Inferior parietal cortex (tissue), 1 donor: ENCODE measurements around the gene PI16.
A peak's percentile ranks its signal among the peaks of the same experiment; 100 is the strongest.

Experiments
- DNase-seq: peaks from one replicate; pipeline ENCODE4 v3.0.0-alpha.2; 2016; ENCODE audit errors: extremely low spot score

PI16 gene, protein sequence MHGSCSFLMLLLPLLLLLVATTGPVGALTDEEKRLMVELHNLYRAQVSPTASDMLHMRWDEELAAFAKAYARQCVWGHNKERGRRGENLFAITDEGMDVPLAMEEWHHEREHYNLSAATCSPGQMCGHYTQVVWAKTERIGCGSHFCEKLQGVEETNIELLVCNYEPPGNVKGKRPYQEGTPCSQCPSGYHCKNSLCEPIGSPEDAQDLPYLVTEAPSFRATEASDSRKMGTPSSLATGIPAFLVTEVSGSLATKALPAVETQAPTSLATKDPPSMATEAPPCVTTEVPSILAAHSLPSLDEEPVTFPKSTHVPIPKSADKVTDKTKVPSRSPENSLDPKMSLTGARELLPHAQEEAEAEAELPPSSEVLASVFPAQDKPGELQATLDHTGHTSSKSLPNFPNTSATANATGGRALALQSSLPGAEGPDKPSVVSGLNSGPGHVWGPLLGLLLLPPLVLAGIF

GRCh38 chr6:36954262-36954931 lies at the start of gene PI16:
Gene PI16 (plus strand): TSS chr6:36954738. CDS start chr6:36954761, 23 bp downstream.
- DNase-seq, result peak; percentile 31

DNA sequence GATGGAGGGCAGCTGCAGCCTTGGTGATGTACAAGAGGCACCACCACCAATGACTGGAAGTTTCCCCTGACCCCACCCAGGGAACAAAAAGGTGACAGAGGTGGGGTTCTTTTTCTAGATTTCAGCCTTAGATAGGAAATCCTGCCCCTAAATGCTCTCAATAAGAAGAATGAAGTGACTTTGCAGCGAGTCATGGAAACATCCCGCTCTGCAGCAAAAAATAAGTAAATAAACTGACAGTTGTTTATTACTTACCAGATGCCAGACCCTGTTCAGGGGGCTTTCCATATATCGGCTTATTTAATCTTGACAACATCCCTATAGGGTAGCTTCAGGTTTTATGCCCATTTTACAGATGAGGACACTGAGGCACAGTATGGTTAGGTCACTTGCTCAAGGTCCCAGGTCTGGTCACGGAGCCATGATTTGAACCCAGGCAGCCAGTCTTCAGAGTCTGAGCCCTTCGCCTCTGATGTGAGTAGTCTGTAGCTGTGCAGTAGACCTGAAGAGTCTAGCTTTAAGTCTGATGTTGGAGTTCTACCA lies 49.6 kb upstream of the PI16 start:
- no peak for DNase-seq

DNA sequence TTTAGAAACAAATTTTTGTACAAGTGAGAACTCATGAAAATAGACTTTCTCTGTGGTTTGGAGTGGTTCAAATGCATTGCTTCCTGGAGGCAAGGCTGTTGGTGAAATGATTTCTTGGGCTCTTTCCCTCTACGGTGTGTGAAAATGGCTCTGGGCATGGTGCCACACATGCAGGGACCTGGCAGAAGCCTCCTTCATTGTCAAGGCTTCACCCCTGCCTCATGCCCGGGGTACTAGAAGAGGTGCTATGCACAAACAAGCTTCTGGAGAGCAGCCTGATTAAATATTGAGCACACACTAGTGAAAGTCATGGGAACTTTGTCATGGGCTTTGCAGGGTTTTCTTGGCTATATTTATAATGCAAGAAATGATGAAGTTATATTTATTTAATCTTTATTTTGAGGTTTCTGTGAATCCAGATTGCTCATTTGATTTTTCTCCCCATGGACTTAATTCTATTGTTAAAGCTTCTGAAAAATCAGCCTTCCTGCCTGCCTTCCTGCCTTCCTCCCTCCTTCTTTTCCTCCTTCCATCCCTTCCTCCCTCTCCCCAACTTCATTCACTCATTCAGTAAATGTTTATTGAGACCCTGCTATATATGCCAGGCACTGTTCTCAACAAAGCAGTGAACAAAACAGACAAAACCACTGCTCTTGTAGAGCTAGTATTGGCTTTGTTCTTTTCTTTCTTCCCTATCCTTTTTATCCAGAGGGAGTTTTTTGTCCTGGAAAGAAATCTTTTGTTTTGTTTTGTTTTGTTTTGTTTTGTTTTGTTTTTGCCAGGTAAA lies 47.8 kb upstream of the PI16 start:
- DNase-seq, result peak; percentile 57

- no peak for DNase-seq
Measured at GRCh38 chr6:36907781-36908180, 46.8 kb upstream of the PI16 start.

DNA sequence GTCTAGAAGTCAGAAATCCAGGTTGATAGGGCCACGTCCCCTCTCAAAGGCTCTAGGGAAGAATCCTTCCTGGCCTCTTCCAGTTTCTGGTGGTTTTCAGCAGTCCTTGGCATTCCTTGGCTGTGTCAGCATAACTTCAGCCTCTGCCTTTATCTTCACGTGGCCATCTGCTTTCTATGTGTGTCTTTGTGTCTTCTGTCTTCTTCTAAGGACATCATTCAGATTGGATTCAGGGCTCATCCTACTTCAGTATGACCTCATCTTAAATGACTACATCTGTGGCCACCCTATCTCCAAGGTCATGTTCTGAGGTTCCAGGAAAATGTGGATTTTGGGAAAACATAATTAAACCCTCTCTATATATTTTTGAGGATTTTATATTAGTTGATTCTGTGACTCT lies 45.8 kb upstream of the PI16 start:
- DNase-seq, result no peak

DNA sequence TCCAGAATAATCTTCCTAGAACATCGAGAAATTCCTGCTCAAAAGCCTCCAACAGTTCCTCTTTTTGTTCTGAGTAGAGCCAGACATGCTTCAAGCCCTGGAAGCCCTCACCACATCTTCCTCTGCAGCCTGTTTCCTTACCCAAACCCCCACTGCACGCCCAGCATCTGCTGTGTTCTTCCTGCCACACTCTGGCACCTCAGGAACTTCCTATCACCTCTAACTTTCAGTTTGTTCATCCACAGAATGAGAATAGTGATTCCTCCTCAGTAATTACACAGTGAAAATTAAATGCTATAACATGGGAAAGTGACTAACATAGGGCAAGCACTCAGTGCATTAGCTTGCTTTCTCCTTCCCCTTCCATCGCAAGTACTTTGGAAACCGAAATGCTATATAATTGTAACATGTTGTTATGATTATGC lies 42.5 kb upstream of the PI16 start:
- no peak for DNase-seq

DNA sequence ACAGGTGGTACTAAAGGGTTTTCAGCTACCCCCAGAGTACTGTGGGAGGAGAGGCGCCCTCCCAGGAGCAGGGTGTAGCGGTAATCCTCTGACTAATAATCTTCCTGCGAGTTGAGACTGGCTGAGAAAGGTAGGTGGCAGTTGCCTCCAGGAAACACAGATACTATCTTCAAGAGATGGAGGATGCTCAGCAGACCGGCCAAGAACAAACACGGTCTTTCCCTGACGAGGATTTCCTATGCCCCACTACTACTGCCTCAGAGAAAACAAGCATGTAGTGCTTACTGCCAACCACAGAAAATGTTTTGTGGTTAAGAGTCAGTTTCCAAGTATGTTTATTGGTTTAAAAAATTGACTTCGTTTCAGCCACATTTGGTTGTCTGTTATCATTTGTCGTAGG lies 42.0 kb upstream of the PI16 start:
- no peak for DNase-seq

DNA sequence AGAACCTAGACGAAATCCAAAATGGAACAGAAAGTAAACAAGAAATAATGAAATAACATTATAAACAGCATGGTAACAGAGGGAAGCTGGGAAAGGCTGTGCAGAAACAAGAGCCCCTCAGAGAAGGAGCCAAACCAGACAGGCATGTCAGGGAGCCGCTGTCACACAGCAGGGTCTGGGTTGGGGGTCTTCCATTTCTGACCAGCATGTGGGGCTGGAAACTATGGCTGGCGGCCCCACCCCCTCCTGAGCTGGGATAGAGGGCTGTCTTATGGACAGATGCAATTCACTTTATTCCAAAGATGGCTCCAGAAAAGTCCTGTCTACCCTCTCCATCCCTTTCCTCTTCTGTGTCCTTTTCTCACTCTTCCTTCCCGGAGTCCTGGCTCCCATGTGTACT lies 41.5 kb upstream of the PI16 start:
- no peak for DNase-seq

DNA sequence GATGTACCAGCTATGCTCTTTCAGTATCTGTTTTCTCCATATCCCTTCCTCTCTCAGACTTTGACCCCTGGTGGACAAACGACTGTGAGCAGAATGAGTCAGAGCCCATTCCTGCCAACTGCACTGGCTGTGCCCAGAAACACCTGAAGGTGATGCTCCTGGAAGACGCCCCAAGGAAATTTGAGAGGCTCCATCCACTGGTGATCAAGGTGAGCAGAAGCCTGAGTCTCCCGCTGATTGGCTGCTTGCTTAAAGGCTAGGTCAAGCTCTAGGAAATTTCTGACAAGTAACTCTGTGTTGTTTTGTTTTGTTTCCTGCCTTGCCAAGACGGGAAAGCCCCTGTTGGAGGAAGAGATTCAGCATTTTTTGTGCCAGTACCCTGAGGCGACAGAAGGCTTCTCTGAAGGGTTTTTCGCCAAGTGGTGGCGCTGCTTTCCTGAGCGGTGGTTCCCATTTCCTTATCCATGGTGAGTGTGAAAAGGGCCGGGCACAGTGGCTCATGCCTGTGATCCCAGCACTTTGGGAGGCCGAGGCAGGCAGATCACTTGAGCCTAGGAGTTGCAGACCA lies 40.2 kb upstream of the PI16 start:
- no peak for DNase-seq

- no peak for DNase-seq
Measured at GRCh38 chr6:36915599-36915998, 38.9 kb upstream of the PI16 start.

DNA sequence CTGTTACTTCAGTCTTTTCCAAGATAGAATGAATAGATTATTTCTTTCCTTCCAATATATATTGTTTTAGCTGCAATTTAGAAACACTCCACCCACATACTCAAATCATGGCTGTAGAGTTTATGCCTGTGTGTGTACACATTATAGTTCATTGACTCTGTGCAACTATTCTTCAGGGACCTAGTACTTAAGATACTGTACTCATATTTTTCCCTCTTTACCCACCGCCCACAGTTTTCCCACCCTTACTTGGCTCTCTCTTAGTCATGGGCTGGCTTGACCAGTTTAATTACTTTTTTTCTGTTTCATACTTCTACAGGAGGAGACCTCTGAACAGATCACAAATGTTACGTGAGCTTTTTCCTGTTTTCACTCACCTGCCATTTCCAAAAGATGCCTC lies 38.4 kb upstream of the PI16 start:
- no peak for DNase-seq

- DNase-seq, result no peak
Measured at GRCh38 chr6:36917541-36918193, 36.9 kb upstream of the PI16 start.

DNA sequence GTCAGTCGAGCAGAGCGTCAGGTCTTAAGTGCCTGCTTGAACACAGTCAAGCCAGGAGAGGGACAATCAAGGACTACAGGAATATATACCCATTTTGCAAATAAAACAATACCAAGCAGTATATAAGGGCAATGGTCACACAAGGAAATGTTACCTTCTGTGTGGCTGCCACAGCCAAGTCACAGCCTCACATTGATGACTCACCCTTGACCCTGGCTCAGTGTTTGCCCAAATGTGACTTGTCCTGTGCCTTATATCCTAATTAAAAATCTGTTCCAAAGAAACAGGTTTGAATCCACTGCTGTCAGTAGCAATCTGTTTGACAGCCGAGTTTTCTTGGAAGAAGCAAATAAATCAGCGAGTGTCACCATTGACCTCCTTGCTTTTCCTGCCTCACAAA lies 34.5 kb upstream of the PI16 start:
- no peak for DNase-seq

DNA sequence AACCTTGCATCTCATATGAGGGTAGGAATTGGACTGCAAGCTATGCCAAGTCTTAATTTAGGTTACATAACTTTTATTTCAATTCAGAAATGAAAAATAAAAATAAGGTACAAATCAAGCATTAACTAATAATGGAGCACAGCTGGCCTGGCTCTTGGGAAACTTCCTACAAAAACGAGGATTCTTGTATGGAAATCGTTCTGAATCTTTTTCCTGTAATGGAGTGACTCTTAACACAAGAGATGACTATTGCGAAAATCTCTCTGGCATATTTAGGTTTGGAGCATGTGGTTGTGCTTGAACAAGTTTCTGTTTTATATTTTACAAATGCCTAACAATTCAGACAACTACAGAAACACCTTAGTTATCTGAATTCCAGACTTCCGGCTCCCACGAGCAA lies 34.0 kb upstream of the PI16 start:
- DNase-seq, result no peak

DNA sequence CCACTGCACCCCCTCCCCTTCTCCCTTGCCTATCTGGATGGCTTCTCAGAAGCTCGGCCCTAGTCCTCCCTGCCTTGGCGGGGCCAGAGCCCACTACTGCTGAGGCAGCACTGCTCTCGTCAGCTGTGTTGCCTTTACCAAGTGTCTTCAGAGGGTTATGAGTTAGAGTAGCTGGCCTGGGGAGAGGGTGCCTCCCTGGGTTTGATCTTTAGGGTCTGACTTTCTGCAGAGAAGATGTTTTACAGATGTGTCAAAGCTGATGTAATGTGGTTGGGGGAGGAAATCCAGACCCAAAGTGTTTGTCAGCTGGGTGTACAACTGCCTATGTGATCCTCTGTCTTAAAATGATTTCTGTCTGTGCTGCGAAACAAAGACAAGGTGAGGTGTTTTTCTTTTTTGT lies 30.4 kb upstream of the PI16 start:
- no peak for DNase-seq

- no peak for DNase-seq
Measured at GRCh38 chr6:36924778-36925374, 29.7 kb upstream of the PI16 start.

- no peak for DNase-seq
Measured at GRCh38 chr6:36925809-36926208, 28.7 kb upstream of the PI16 start.

- no peak for DNase-seq
Measured at GRCh38 chr6:36926708-36927513, 27.6 kb upstream of the PI16 start.

- DNase-seq, result no peak
Measured at GRCh38 chr6:36927691-36928546, 26.6 kb upstream of the PI16 start.
